ENCODE results near the gene SCAMP2. TPM values are rescaled to one million over a fixed set of nuclear protein-coding genes. Genes with fewer than 3 reads are reported as not detected.
A peak's percentile ranks its signal among the peaks of the same experiment; 100 is the strongest.

The SCAMP2 gene
- total RNA-seq, 2 donors from 2014 or later = 33.5 to 36.9 TPM

- no peak for TF ChIP-seq POLR2A (IDR thresholded peaks at IDR 0.05)
- no peak for TF ChIP-seq CTCF (IDR thresholded peaks at IDR 0.05)
- H3K9me3 ChIP-seq = no peaks in the 10 kb centered on the region
- H3K4me1 ChIP-seq = peaks cover 13% of the 10 kb centered on the region
- H3K36me3 ChIP-seq (replicated peaks in 1 of 2; ENCODE audit: insufficient read depth in 1 of 2, low read depth in 2 of 2) = no peaks in the 10 kb centered on the region
- H3K27ac ChIP-seq = no peak overlapping the region
- H3K27me3 ChIP-seq = no peaks in the 10 kb centered on the region
- no peak for ATAC-seq
- no peak for DNase-seq
- 84 to 85% methylated on average over 12 to 15 of the region's 15 CpGs for WGBS, 2 donors
- intact Hi-C loops (cut with DNase I) = no loop called here
- no peak overlapping the region for H3K4me3 ChIP-seq
These were observed 35.6 kb downstream of the SCAMP2 start for GRCh38 chr15:74837482-74838136.

GRCh38 chr15:74836846-74837245, 36.3 kb downstream of the SCAMP2 start:
- no peaks in the 10 kb centered on the region for H3K36me3 ChIP-seq (replicated peaks in 1 of 2; ENCODE audit: insufficient read depth in 1 of 2, low read depth in 2 of 2)
- H3K9me3 ChIP-seq = no peaks in the 10 kb centered on the region
- intact Hi-C loops (cut with DNase I) = no loop called here
- H3K4me1 ChIP-seq = peaks cover 8% of the 10 kb centered on the region
- DNase-seq (no peak), ATAC-seq (no peak)
- no peak overlapping the region for H3K27ac ChIP-seq
- TF ChIP-seq POLR2A (IDR thresholded peaks at IDR 0.05) = no peak
- no peak for TF ChIP-seq CTCF (IDR thresholded peaks at IDR 0.05)
- H3K27me3 ChIP-seq = no peaks in the 10 kb centered on the region
- no peak overlapping the region for H3K4me3 ChIP-seq
- WGBS, 2 donors = 81 to 82% methylated on average over 7 of the region's 7 CpGs

- H3K27ac ChIP-seq = no peak overlapping the region
- ATAC-seq (peak; percentile 57), DNase-seq (peak; percentile 59 to 75 (median 64))
- 25 to 33% methylated on average over 4 to 5 of the region's 5 CpGs for WGBS, 2 donors
- H3K36me3 ChIP-seq (replicated peaks in 1 of 2; ENCODE audit: insufficient read depth in 1 of 2, low read depth in 2 of 2) = no peaks in the 10 kb centered on the region
- TF ChIP-seq POLR2A (IDR thresholded peaks at IDR 0.05) (no peak), CTCF (IDR thresholded peaks at IDR 0.05) (peak; percentile 57 to 72 (median 62))
- no peaks in the 10 kb centered on the region for H3K9me3 ChIP-seq
- H3K4me1 ChIP-seq = no peaks in the 10 kb centered on the region
- H3K27me3 ChIP-seq = no peaks in the 10 kb centered on the region
- no peak overlapping the region for H3K4me3 ChIP-seq
- intact Hi-C loops (cut with DNase I) = no loop called here
These were observed 37.8 kb downstream of the SCAMP2 start for GRCh38 chr15:74835312-74835823.

- ATAC-seq (no peak), DNase-seq (no peak)
- H3K4me1 ChIP-seq = no peaks in the 10 kb centered on the region
- H3K27me3 ChIP-seq = no peaks in the 10 kb centered on the region
- H3K9me3 ChIP-seq = no peaks in the 10 kb centered on the region
- WGBS, 2 donors = 60 to 75% methylated on average over 4 to 12 of the region's 12 CpGs
- H3K27ac ChIP-seq = no peak overlapping the region
- no peaks in the 10 kb centered on the region for H3K36me3 ChIP-seq (replicated peaks in 1 of 2; ENCODE audit: insufficient read depth in 1 of 2, low read depth in 2 of 2)
- TF ChIP-seq CTCF (IDR thresholded peaks at IDR 0.05) (no peak), POLR2A (IDR thresholded peaks at IDR 0.05) (no peak)
- intact Hi-C loops (cut with DNase I) = no loop called here
- H3K4me3 ChIP-seq = no peak overlapping the region
These were observed 39.6 kb downstream of the SCAMP2 start for GRCh38 chr15:74833376-74834107.
